Activated CD4-positive, alpha-beta T cell treated with anti-CD3 and anti-CD28 coated beads for 1 hour (primary cell): ENCODE data around the gene C10orf53.

Experiments used
- DNase-seq: peaks from one replicate; pipeline ENCODE4 v3.0.0-alpha.2; 2020

Gene C10orf53

GRCh38 chr10:49740346-49741107 is 61.1 kb downstream of the C10orf53 start:
- DNase-seq: no peak

GRCh38 chr10:49741108-49741995 is 61.9 kb downstream of the C10orf53 start:
- no peak for DNase-seq

- DNase-seq: no peak
These were observed 63.4 kb downstream of the C10orf53 start for GRCh38 chr10:49742683-49743463.

GRCh38 chr10:49743464-49744075 is 64.1 kb downstream of the C10orf53 start:
- DNase-seq: no peak

- no peak for DNase-seq
These were observed 64.7 kb downstream of the C10orf53 start for GRCh38 chr10:49744091-49744685.

- DNase-seq: no peak
These were observed 65.6 kb downstream of the C10orf53 start for GRCh38 chr10:49744924-49745605.

GRCh38 chr10:49745756-49746155 is 66.3 kb downstream of the C10orf53 start:
- DNase-seq: no peak

GRCh38 chr10:49746626-49747302 is 67.3 kb downstream of the C10orf53 start:
- DNase-seq: no peak
